ENCODE results near the gene CDC42EP5. TPM values are rescaled to one million over a fixed set of nuclear protein-coding genes. Genes with fewer than 3 reads are reported as not detected.

Gene CDC42EP5
- polyA plus RNA-seq, 3 donors = 18.7 to 44.1 (median 37.1) TPM

DNA sequence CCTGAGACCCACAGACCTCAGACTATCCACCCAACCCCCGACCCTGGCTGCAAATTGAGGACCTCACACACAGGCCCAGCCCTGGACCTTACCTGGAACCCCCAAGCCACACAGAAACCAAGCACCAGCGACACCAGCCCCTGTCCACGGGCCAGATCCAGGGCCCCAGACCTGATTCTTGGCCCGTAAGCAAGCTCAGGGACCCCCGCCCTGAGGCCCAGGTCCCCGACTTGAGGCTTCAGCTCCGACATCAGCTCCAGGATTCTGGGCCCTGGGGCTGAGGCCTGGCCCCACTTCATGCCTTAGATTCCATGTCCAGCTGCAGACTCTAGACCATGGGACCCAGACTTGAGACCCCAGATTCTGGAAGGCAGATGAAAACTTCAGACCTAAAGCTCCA lies 51.6 kb downstream of the CDC42EP5 start:
- no peak for DNase-seq (ENCODE audit: extremely low read depth in 1 of 11, low read depth in 9 of 11, low spot score in 4 of 11)

DNA sequence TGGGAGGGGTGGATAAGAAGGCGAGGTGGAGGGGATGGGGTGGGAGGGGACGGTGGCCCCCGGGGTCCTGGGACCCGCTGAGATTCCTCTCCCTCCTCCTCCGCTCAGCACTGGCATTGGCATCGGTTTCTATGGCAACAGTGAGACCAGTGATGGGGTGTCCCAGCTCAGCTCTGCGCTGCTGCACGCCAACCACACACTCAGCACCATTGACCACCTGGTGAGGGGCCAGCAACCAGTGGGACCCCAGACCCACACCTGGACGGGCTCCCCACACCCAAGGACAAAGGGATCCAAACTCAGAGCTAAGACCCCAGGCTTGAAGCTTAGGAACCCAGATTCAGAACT lies 52.0 kb downstream of the CDC42EP5 start:
- DNase-seq (ENCODE audit: extremely low read depth in 1 of 11, low read depth in 9 of 11, low spot score in 4 of 11) = no peak

DNA sequence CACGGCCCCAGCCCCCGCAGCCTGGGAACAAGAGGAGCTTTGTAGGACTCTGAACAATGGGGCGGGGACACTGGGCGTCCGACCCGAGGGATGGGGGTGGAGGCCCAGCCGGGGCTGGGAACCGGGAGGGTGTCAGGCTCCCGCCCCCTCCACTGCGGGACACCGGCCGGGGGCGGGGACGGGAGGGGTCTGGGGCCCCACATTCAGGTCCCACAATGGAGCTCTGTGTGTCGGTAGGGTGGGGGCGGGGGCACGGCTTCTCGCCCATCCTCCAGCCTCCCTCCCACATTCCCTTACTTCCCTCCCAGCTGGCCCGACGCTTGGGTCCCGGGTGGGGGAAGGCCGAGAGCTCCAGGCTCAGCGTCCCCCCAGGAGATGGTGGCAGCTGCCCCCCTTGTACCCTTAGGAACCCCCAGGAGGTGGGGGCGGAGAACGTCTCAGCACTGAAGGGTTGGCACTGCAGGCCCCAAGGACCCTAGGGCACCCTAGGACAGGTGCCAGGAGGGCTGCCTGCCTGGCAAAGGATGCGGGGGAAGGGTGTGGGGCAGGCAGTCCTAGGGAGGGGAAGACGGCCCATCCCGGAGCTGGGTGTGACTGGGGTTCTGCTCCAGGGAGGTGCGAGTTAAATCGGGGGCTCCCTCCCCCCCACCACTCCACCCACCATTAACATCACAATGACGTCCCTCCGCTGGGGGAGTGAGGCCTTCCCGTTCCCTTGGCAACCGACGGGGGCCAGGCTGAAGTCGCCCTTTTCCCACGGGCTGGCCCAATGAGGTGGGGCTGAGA lies 52.5 kb downstream of the CDC42EP5 start:
- DNase-seq (ENCODE audit: extremely low read depth in 1 of 11, low read depth in 9 of 11, low spot score in 4 of 11) = peak in 1 of 11 donors; percentile 36

DNA sequence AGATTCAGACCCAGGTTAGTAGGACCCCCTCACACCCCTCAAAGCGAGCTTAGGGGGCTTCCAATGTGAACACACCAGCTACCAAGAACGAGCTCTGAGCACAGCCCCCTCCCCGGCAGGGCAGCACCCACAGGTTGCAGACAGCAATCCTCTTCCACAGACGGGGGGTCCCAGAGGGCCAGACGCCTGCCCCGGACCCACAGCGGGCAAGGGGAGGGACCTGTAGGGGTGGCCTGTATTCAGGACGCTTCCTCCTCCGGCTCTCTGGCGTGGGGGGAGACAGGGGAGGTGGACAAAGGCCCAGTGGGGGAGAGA lies 53.1 kb downstream of the CDC42EP5 start:
- no peak for DNase-seq (ENCODE audit: extremely low read depth in 1 of 11, low read depth in 9 of 11, low spot score in 4 of 11)

DNA sequence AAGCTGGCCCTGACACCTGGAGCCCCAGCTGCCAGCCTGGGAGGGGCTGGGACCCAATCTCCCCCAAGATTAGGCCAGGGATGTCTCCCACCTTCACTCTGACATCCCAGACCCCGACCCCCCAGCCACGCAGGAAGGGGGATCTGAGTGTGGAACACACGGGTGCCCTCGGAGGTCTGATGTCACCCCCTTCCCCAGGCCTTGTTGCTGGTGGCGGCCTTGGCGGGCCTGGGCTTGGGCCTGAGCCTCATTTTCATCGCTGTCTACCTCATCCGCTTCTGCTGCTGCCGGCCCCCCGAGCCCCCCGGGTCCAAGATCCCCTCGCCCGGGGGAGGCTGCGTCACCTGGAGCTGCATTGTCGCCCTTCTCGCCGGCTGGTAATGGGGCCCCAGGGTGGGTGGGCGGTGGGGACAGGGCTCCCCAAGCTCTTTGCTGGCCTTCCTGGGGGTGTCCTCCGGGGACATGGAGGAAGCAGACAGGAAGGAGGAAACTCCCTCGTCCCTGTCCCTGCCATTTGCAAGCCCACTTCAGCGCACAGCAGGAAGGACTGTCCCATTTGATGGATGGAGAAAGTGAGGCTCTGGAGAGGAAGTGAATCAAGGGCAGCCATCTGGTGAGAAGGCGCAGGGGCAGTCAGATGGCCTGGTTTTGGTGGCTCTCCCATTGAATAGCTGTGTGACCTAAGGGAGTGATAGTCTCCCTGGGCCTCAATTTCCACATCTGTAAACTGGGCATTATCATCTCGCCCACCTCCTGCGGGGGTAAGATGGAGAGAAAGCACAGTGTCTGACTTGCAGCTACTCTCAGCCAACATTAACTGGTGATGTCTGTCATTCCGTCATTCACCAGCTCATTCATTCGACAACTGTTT lies 53.9 kb downstream of the CDC42EP5 start:
- DNase-seq (ENCODE audit: extremely low read depth in 1 of 11, low read depth in 9 of 11, low spot score in 4 of 11) = no peak

DNA sequence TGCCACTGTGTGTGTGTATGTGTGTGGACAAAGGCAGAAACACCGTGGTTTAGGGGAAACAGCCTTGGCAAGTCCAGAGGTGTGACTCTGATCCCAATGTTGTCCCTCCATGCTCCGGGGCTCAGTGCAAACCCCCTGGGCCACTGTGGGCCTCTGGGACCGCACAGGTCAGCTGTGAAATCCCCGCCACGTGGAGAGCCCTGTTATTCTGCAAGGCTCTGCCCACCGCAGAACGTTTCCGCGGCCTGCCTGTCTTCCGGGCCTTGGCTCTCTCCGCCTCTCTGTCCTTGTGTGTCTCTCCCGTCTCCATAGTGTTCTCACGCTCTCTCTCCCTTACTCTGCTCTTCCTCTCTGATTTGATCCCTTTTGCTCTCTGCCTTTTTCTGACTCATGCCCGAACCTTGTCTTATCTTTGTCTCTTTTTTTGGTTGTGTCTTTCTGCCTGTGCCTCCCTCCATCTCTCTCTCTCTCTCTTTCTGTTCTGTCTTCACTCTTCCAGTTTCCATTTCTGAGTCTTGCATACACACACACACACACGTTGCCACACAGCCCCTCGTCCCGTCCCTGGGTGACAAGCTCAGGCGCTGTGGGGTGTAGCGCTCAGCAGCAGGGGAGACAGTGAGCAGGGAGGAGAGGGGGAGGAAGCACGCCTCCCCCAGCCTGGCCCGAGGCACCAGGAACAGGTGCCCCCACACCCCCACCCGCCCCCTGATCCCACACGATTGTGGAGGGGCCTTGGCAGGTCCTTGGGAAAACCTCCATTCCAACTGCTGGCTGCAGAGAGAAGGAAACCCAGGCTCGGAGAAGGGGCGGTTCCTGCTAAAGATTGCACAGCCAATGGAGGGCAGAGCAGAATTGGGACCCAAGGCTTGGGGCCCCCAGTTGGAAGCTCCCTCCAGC lies 54.8 kb downstream of the CDC42EP5 start:
- DNase-seq (ENCODE audit: extremely low read depth in 1 of 11, low read depth in 9 of 11, low spot score in 4 of 11) = no peak

DNA sequence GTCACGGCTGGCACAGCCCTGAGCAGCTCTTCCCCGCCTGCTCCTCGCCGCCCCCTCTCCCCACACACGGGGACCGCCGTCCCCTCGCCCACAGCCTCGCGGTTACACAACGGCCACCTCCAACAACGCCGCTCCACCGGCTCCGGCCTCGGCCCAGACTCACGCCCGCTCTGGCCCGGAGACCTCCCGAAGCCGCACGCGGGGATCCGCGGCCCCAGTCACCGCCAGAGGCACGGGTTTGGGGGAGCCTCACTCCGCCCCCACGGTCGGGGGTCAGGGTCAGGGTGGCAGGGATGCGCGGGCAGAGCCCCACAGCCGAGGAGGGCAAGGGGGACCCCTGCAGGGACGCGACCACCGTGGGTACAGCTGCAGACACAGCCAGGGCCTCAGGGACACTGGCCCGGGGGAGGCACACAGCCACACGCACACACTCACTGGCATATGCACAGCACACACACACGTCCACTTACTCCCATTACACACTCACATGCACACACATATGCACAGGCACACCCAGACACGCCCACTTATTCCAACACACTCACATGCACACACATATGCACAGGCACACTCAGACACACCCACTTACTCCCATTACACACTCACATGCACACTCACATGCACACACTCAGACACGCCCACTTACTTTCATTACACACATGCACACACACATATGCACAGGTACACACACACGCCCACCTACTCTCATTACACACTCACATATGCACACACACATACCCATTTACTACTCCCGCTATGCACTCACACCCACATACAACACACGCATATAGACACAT lies 56.2 kb downstream of the CDC42EP5 start:
- DNase-seq (ENCODE audit: extremely low read depth in 1 of 11, low read depth in 9 of 11, low spot score in 4 of 11) = no peak

DNA sequence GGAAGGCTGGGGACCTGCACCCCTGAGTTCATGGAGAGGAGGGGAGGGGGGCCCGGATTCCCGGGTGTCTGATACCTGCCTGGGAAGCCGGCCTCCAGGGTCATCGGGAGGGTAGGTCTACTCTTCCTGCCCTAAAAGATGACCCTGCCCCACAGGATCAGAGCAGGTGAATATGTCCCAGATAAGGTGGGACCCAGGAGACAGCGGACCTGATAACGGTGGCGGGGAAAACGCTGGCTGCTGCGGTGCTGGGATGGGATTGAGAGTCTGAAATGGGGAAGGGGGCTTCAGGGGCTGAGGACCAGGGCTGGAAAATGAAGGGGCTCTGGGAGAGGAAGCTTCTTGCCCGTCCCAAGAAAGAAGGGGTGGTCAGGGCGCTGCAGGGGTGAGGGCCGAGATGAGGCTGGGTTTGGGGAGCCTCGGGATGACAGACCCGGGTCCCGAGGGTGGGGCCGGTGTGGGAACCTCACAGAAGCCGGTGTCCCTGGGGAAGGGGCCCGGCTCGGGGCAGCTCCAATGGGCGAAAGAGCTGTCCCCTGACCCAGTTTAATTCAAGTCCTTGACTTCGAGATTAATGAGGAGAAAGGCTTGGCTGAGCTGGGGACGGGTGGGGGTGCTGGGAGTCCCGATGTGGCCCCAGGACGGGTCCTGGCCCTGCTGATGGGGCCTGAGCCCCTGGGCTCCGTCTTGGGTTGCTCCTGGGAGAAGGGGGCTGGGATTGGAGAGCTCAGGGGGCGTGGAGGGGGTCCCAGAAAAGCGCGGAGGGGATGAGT lies 57.0 kb downstream of the CDC42EP5 start:
- DNase-seq (ENCODE audit: extremely low read depth in 1 of 11, low read depth in 9 of 11, low spot score in 4 of 11) = no peak

DNA sequence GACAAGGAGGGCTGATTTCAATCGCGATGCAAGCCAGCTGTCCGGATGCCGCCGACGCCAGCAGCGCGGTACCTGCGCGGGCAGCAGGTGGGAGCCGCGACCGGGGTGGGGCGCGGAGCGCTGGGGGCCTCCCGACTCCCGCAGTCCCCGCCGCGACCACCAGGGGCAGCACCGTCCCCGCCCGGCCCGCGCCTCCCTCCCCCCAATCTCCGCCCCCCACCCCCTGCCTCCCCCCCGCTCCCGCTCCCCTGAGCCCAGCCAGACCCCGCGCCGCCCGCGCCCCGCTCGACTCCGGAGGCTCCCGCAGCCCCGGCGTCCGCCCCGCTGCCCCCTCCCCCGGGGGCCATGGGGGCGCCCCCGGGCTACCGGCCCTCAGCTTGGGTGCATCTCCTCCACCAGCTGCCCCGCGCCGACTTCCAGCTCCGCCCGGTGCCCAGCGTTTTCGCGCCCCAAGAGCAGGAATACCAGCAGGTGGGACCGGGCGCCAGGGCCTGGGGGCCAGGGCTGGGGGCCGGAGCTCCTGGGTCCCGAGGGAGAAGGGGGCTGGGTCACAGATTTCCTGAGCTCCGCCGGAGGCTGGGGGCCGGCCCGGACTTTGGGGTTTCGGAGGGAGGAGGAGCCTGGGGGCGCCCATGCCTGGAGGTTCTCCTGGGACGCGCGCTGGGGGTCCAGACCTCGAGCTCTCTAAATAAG lies 57.7 kb downstream of the CDC42EP5 start, which contains the start of gene TTYH1:
Gene TTYH1, plus strand, starts transcription at position 257 of the 693 bp plus-strand sequence. Its CDS starts 89 bp downstream, at position 346.
- DNase-seq (ENCODE audit: extremely low read depth in 1 of 11, low read depth in 9 of 11, low spot score in 4 of 11) = no peak

Other genes starting within 250 kb of the CDC42EP5 start
- under 1 TPM; 0.44 to 0.85 (median 0.47) TPM for gene LILRA6, start 230.5 kb downstream of the CDC42EP5 start, polyA plus RNA-seq (ENCODE audit: insufficient read length in 3 of 3)
- gene LILRB5, start 216.0 kb downstream of the CDC42EP5 start, polyA plus RNA-seq (ENCODE audit: insufficient read length in 3 of 3) = 1 to 10 TPM; 1.4 to 3.7 (median 2.3) TPM
- 1 to 10 TPM in 2 of 3 donors, under 1 TPM in 1; 0.84 to 2.8 (median 1.7) TPM for gene LILRB2, start 192.2 kb downstream of the CDC42EP5 start, polyA plus RNA-seq (ENCODE audit: insufficient read length in 3 of 3)
- 1 to 10 TPM in 1 of 3 donors, under 1 TPM in 2; 0.42 to 1.7 (median 0.70) TPM for gene LILRA5, start 160.1 kb downstream of the CDC42EP5 start, polyA plus RNA-seq (ENCODE audit: insufficient read length in 3 of 3)
- gene LILRA4, start 134.1 kb downstream of the CDC42EP5 start, polyA plus RNA-seq (ENCODE audit: insufficient read length in 3 of 3) = under 1 TPM in 1 of 3 donors, not detected in 2; 0.11 TPM
- 1 to 10 TPM; 3.3 to 5.9 (median 5.3) TPM for gene LAIR1, start 108.4 kb downstream of the CDC42EP5 start, polyA plus RNA-seq (ENCODE audit: insufficient read length in 3 of 3)
- gene TTYH1, start 57.8 kb downstream of the CDC42EP5 start, polyA plus RNA-seq (ENCODE audit: insufficient read length in 3 of 3) = 10 to 100 TPM in 1 of 3 donors, 1 to 10 TPM in 2; 7.7 to 13.5 (median 8.0) TPM
- 100 to 1,000 TPM; 119 to 275 (median 153) TPM for gene LENG8, start 24.1 kb downstream of the CDC42EP5 start, polyA plus RNA-seq (ENCODE audit: insufficient read length in 3 of 3)
- gene LENG9, start 9.5 kb downstream of the CDC42EP5 start, polyA plus RNA-seq (ENCODE audit: insufficient read length in 3 of 3) = 1 to 10 TPM; 1.6 to 3.3 (median 1.8) TPM
- not detected for gene LAIR2, start 29.5 kb upstream of the CDC42EP5 start, polyA plus RNA-seq (ENCODE audit: insufficient read length in 3 of 3)
- 1 to 10 TPM; 1.1 to 1.4 (median 1.2) TPM for gene LILRA2, start 100.5 kb upstream of the CDC42EP5 start, polyA plus RNA-seq (ENCODE audit: insufficient read length in 3 of 3)
- gene LILRA1, start 120.3 kb upstream of the CDC42EP5 start, polyA plus RNA-seq (ENCODE audit: insufficient read length in 3 of 3) = under 1 TPM; 0.26 to 0.43 (median 0.42) TPM
- 1 to 10 TPM in 2 of 3 donors, under 1 TPM in 1; 0.73 to 1.6 (median 1.0) TPM for gene LILRB1, start 157.2 kb upstream of the CDC42EP5 start, polyA plus RNA-seq (ENCODE audit: insufficient read length in 3 of 3)
- 1 to 10 TPM in 1 of 3 donors, under 1 TPM in 2; 0.61 to 1.7 (median 0.95) TPM for gene LILRB4, start 189.7 kb upstream of the CDC42EP5 start, polyA plus RNA-seq (ENCODE audit: insufficient read length in 3 of 3)